Loucy (cell line): ENCODE results near the gene KCNT1.

ENCODE experiments used
- H2AFZ ChIP-seq: fragments of 200-600 bp; sonication (generic); 2 replicates; pipeline ENCODE4 v1.6.0; 2016; ENCODE audit warnings: antibody characterized with exemption, mild to moderate bottlenecking, low read length, moderate library complexity
- H3F3A ChIP-seq: fragments of 200-600 bp; 2 replicates; pipeline ENCODE4 v1.6.0; 2016; ENCODE audit warnings: antibody characterized with exemption, low read depth, mild to moderate bottlenecking
- H3K27me3 ChIP-seq: fragments of 200-600 bp; sonication (generic); 2 replicates; pipeline ENCODE4 v1.6.1; 2014; ENCODE audit warnings: low read length, mild to moderate bottlenecking; ENCODE audit not compliant: insufficient read depth, poor library complexity, severe bottlenecking
- H3K36me3 ChIP-seq: fragments of 200-600 bp; sonication (generic); 2 replicates; pipeline ENCODE4 v1.6.1; 2016; ENCODE audit warnings: low read length; ENCODE audit not compliant: insufficient read depth
- H3K4me1 ChIP-seq: fragments of 200-600 bp; sonication (generic); 2 replicates; pipeline ENCODE4 v1.5.1; 2014; ENCODE audit warnings: low read length, mild to moderate bottlenecking; ENCODE audit not compliant: insufficient read depth, poor library complexity, severe bottlenecking
- H3K4me2 ChIP-seq: fragments of 200-600 bp; sonication (generic); 2 replicates; pipeline ENCODE4 v1.6.0; 2014; ENCODE audit warnings: antibody characterized with exemption, low read length, low read depth, mild to moderate bottlenecking; ENCODE audit not compliant: poor library complexity, severe bottlenecking
- H3K4me3 ChIP-seq: fragments of 200-600 bp; sonication (generic); 2 replicates; pipeline ENCODE4 v1.5.1; 2014; ENCODE audit warnings: low read length, mild to moderate bottlenecking, mixed read lengths; ENCODE audit not compliant: poor library complexity, severe bottlenecking
- H3K79me2 ChIP-seq: fragments of 200-600 bp; sonication (generic); 2 replicates; pipeline ENCODE4 v1.6.1; 2014; ENCODE audit warnings: low read length; ENCODE audit not compliant: insufficient read depth
- H3K9ac ChIP-seq: fragments of 200-600 bp; sonication (generic); 2 replicates; pipeline ENCODE4 v1.6.0; 2014; ENCODE audit warnings: mild to moderate bottlenecking, low read depth, low read length, moderate library complexity; ENCODE audit not compliant: poor library complexity, severe bottlenecking
- H3K9me2 ChIP-seq: fragments of 200-600 bp; sonication (generic); replicated peaks from 2 replicates; pipeline ENCODE4 v1.6.1; 2016; ENCODE audit warnings: low read depth, low read length, mixed read lengths
- H3K9me3 ChIP-seq: fragments of 200-600 bp; sonication (generic); 2 replicates; pipeline ENCODE4 v1.6.1; 2014; ENCODE audit warnings: mild to moderate bottlenecking, antibody characterized with exemption, low read length, low read depth; ENCODE audit not compliant: insufficient read depth
- H4K20me1 ChIP-seq: fragments of 200-600 bp; sonication (generic); 2 replicates; pipeline ENCODE4 v1.6.0; 2014; ENCODE audit warnings: antibody characterized with exemption, low read length, mild to moderate bottlenecking; ENCODE audit not compliant: insufficient read depth, poor library complexity, severe bottlenecking
- CTCF ChIP-seq: fragments of 200-600 bp; sonication (generic); conservative IDR thresholded peaks from 2 replicates; pipeline ENCODE4 v1.5.1; 2014; ENCODE audit warnings: mild to moderate bottlenecking, antibody characterized with exemption, low read length
- EZH2phosphoT487 ChIP-seq: fragments of 200-600 bp; IDR thresholded peaks from 2 replicates; pipeline ENCODE4 v1.6.1; 2018; ENCODE audit warnings: antibody characterized with exemption, mild to moderate bottlenecking, moderate library complexity, borderline replicate concordance

The KCNT1 gene

GRCh38 chr9:135756576-135756975, 54.6 kb downstream of the KCNT1 start:
- Histone ChIP-seq H3K9ac (no peak overlapping the region), H2AFZ (no peak overlapping the region), H3F3A (no peaks in the 10 kb centered on the region), H3K9me2 (no peaks in the 10 kb centered on the region), H3K9me3 (peaks cover 15% of the 10 kb centered on the region; the same call in 1 of the 2 replicates), H3K4me2 (no peak overlapping the region), H3K79me2 (no peaks in the 10 kb centered on the region), H3K4me1 (no peaks in the 10 kb centered on the region), H3K4me3 (no peak overlapping the region), H4K20me1 (no peaks in the 10 kb centered on the region), H3K27me3 (no peaks in the 10 kb centered on the region), H3K36me3 (no peaks in the 10 kb centered on the region)
- TF ChIP-seq CTCF: no peak
- TF ChIP-seq EZH2phosphoT487: no peak

GRCh38 chr9:135757356-135757755, 55.4 kb downstream of the KCNT1 start:
- H3K9me3 ChIP-seq: peaks cover 15% of the 10 kb centered on the region; the same call in 1 of the 2 replicates
- TF ChIP-seq CTCF: no peak
- TF ChIP-seq EZH2phosphoT487: no peak

GRCh38 chr9:135758056-135758455, 56.1 kb downstream of the KCNT1 start:
- H3K9ac ChIP-seq: no peak overlapping the region
- no peaks in the 10 kb centered on the region for H3K9me2 ChIP-seq
- H3K27me3 ChIP-seq: no peaks in the 10 kb centered on the region
- H3K36me3 ChIP-seq: no peaks in the 10 kb centered on the region
- H3K4me3 ChIP-seq: no peak overlapping the region
- no peak overlapping the region for H3K4me2 ChIP-seq
- no peak overlapping the region for H2AFZ ChIP-seq
- peaks cover 15% of the 10 kb centered on the region; the same call in 1 of the 2 replicates for H3K9me3 ChIP-seq
- H3F3A ChIP-seq: no peaks in the 10 kb centered on the region
- H3K4me1 ChIP-seq: no peaks in the 10 kb centered on the region
- TF ChIP-seq CTCF (no peak), EZH2phosphoT487 (no peak)
- no peaks in the 10 kb centered on the region for H3K79me2 ChIP-seq
- H4K20me1 ChIP-seq: no peaks in the 10 kb centered on the region

More at GRCh38 chr9:135757356-135757755, 55.4 kb downstream of the KCNT1 start:
- no peak overlapping the region for H3K9ac ChIP-seq
- H2AFZ ChIP-seq: no peak overlapping the region
- H3K9me2 ChIP-seq: no peaks in the 10 kb centered on the region
- H3K4me2 ChIP-seq: no peak overlapping the region
- H3K4me3 ChIP-seq: no peak overlapping the region
- no peaks in the 10 kb centered on the region for H3K27me3 ChIP-seq
- no peaks in the 10 kb centered on the region for H3K79me2 ChIP-seq
- no peaks in the 10 kb centered on the region for H3K4me1 ChIP-seq
- H3F3A ChIP-seq: no peaks in the 10 kb centered on the region
- H3K36me3 ChIP-seq: no peaks in the 10 kb centered on the region
- H4K20me1 ChIP-seq: no peaks in the 10 kb centered on the region
